HG03460 (cell line): ENCODE data around the gene SUGP1.

Experiments used
- ATAC-seq: cut with Tn5 transposase; IDR thresholded peaks from one replicate; pipeline ENCODE4 v1.9.1; 2021; ENCODE audit not compliant: unreplicated experiment

SUGP1 gene

GRCh38 chr19:19236173-19236572, 84.1 kb downstream of the SUGP1 start:
- ATAC-seq: no peak

- ATAC-seq: no peak
Observed at GRCh38 chr19:19234220-19234816, 86.0 kb downstream of the SUGP1 start.

GRCh38 chr19:19232261-19232721, 88.0 kb downstream of the SUGP1 start:
- ATAC-seq: no peak

- no peak for ATAC-seq
Observed at GRCh38 chr19:19230999-19231398, 89.3 kb downstream of the SUGP1 start.

GRCh38 chr19:19229701-19230100, 90.6 kb downstream of the SUGP1 start:
- ATAC-seq: no peak

- ATAC-seq: no peak
Observed at GRCh38 chr19:19227217-19227616, 93.1 kb downstream of the SUGP1 start.

- ATAC-seq: no peak
Observed at GRCh38 chr19:19226663-19227062, 93.6 kb downstream of the SUGP1 start.

- no peak for ATAC-seq
Observed at GRCh38 chr19:19226204-19226603, 94.1 kb downstream of the SUGP1 start.
